Fibroblast of lung (primary cell): ENCODE data around the gene PALS1.

Experiments
- CTCF ChIP-seq, 2 donors: IDR thresholded peaks in 1 of 2; conservative IDR thresholded peaks in 1 of 2; 1 replicate in 1 of 2; 2 replicates in 1 of 2; pipeline ENCODE4 v1.5.1; 2011 to 2012; ENCODE audit warnings: low read length in 2 of 2, control low read depth in 1 of 2, inconsistent platforms in 1 of 2, low read depth in 1 of 2, mild to moderate bottlenecking in 1 of 2
- EZH2 ChIP-seq: IDR thresholded peaks from 2 replicates; pipeline ENCODE4 v1.5.1; 2012; ENCODE audit warnings: low read length, control low read depth, mild to moderate bottlenecking; ENCODE audit errors: missing control alignments

- TF ChIP-seq EZH2 (no peak), CTCF (conservative IDR thresholded peaks at IDR 0.05 in 1 of 2, IDR thresholded peaks at IDR 0.05 in 1 of 2; ENCODE audit: low read depth in 1 of 2, low read length in 2 of 2) (no peak)
These were observed 859 bp downstream of the PALS1 start for GRCh38 chr14:67242168-67242420.
